ENCODE data around the gene MITF. TPM values are rescaled to one million over a fixed set of nuclear protein-coding genes. Genes with fewer than 3 reads are reported as not detected.

Gene MITF
- polyA plus RNA-seq, 1 donor from 2014 or later = not detected

- TF ChIP-seq TAF1 (IDR thresholded peaks at IDR 0.05; ENCODE audit: low read depth) (no peak), MXI1 (conservative IDR thresholded peaks at IDR 0.05; ENCODE audit: poor library complexity, severe bottlenecking) (no peak), POLR2AphosphoS5 (IDR thresholded peaks at IDR 0.05) (no peak)
Observed at GRCh38 chr3:69776289-69776688, 37.0 kb downstream of the MITF start (continued).

GRCh38 chr3:69776920-69777581 lies 37.8 kb downstream of the MITF start:
- H3K4me3 ChIP-seq (ENCODE audit: low read length) = no peak overlapping the region
- H3K36me3 ChIP-seq (ENCODE audit: insufficient read depth, low read length) = no peaks in the 10 kb centered on the region
- no peak overlapping the region for H3K9ac ChIP-seq (ENCODE audit: low read length)
- no peak overlapping the region for H3K27ac ChIP-seq (ENCODE audit: low read length)
- no peaks in the 10 kb centered on the region for H3K79me2 ChIP-seq (replicated peaks; ENCODE audit: insufficient read depth, low read length)
- no peak overlapping the region for H2AFZ ChIP-seq (ENCODE audit: low read depth, low read length)
- no peak for TF ChIP-seq MXI1 (conservative IDR thresholded peaks at IDR 0.05; ENCODE audit: poor library complexity, severe bottlenecking)
- no peak for TF ChIP-seq POLR2AphosphoS5 (IDR thresholded peaks at IDR 0.05)
- TF ChIP-seq EP300 (conservative IDR thresholded peaks at IDR 0.05; ENCODE audit: poor library complexity, severe bottlenecking) = no peak
- TF ChIP-seq RAD21 (conservative IDR thresholded peaks at IDR 0.05) = no peak
- TF ChIP-seq EZH2 (IDR thresholded peaks at IDR 0.05; ENCODE audit: borderline replicate concordance, insufficient read depth, low read length, poor library complexity, severe bottlenecking) = no peak
- TF ChIP-seq, protein P1, sequence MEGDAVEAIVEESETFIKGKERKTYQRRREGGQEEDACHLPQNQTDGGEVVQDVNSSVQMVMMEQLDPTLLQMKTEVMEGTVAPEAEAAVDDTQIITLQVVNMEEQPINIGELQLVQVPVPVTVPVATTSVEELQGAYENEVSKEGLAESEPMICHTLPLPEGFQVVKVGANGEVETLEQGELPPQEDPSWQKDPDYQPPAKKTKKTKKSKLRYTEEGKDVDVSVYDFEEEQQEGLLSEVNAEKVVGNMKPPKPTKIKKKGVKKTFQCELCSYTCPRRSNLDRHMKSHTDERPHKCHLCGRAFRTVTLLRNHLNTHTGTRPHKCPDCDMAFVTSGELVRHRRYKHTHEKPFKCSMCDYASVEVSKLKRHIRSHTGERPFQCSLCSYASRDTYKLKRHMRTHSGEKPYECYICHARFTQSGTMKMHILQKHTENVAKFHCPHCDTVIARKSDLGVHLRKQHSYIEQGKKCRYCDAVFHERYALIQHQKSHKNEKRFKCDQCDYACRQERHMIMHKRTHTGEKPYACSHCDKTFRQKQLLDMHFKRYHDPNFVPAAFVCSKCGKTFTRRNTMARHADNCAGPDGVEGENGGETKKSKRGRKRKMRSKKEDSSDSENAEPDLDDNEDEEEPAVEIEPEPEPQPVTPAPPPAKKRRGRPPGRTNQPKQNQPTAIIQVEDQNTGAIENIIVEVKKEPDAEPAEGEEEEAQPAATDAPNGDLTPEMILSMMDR (IDR thresholded peaks at IDR 0.05; ENCODE audit: poor library complexity, severe bottlenecking) = no peak
- no peak for TF ChIP-seq SMC3 (conservative IDR thresholded peaks at IDR 0.05; ENCODE audit: poor library complexity)
- TF ChIP-seq, protein P2, sequence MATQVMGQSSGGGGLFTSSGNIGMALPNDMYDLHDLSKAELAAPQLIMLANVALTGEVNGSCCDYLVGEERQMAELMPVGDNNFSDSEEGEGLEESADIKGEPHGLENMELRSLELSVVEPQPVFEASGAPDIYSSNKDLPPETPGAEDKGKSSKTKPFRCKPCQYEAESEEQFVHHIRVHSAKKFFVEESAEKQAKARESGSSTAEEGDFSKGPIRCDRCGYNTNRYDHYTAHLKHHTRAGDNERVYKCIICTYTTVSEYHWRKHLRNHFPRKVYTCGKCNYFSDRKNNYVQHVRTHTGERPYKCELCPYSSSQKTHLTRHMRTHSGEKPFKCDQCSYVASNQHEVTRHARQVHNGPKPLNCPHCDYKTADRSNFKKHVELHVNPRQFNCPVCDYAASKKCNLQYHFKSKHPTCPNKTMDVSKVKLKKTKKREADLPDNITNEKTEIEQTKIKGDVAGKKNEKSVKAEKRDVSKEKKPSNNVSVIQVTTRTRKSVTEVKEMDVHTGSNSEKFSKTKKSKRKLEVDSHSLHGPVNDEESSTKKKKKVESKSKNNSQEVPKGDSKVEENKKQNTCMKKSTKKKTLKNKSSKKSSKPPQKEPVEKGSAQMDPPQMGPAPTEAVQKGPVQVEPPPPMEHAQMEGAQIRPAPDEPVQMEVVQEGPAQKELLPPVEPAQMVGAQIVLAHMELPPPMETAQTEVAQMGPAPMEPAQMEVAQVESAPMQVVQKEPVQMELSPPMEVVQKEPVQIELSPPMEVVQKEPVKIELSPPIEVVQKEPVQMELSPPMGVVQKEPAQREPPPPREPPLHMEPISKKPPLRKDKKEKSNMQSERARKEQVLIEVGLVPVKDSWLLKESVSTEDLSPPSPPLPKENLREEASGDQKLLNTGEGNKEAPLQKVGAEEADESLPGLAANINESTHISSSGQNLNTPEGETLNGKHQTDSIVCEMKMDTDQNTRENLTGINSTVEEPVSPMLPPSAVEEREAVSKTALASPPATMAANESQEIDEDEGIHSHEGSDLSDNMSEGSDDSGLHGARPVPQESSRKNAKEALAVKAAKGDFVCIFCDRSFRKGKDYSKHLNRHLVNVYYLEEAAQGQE (IDR thresholded peaks at IDR 0.05; ENCODE audit: borderline replicate concordance) = no peak
- TF ChIP-seq TAF1 (IDR thresholded peaks at IDR 0.05; ENCODE audit: low read depth) = no peak
- H3F3A ChIP-seq (ENCODE audit: insufficient read depth, low read length, poor library complexity, severe bottlenecking) = no peaks in the 10 kb centered on the region
- H3K9me3 ChIP-seq (ENCODE audit: low read length) = no peaks in the 10 kb centered on the region
- H3K9me2 ChIP-seq (ENCODE audit: insufficient read depth, low read length) = no peaks in the 10 kb centered on the region
- no peak overlapping the region for H3K4me2 ChIP-seq (ENCODE audit: low read length)
- no peaks in the 10 kb centered on the region for H4K20me1 ChIP-seq (ENCODE audit: insufficient read depth)
- no peaks in the 10 kb centered on the region for H3K27me3 ChIP-seq (ENCODE audit: insufficient read depth, low read depth, low read length)

- TF ChIP-seq TAF1 (IDR thresholded peaks at IDR 0.05; ENCODE audit: low read depth) (no peak), POLR2AphosphoS5 (IDR thresholded peaks at IDR 0.05) (no peak), EP300 (conservative IDR thresholded peaks at IDR 0.05; ENCODE audit: poor library complexity, severe bottlenecking) (no peak), MXI1 (conservative IDR thresholded peaks at IDR 0.05; ENCODE audit: poor library complexity, severe bottlenecking) (no peak), SMC3 (conservative IDR thresholded peaks at IDR 0.05; ENCODE audit: poor library complexity) (no peak), EZH2 (IDR thresholded peaks at IDR 0.05; ENCODE audit: borderline replicate concordance, insufficient read depth, low read length, poor library complexity, severe bottlenecking) (no peak), RAD21 (conservative IDR thresholded peaks at IDR 0.05) (no peak)
- TF ChIP-seq, protein P2 (IDR thresholded peaks at IDR 0.05; ENCODE audit: borderline replicate concordance) = no peak
- TF ChIP-seq, protein P1 (IDR thresholded peaks at IDR 0.05; ENCODE audit: poor library complexity, severe bottlenecking) = no peak
- Histone ChIP-seq H3F3A (ENCODE audit: insufficient read depth, low read length, poor library complexity, severe bottlenecking) (no peaks in the 10 kb centered on the region), H3K9ac (ENCODE audit: low read length) (no peak overlapping the region), H3K79me2 (replicated peaks; ENCODE audit: insufficient read depth, low read length) (no peaks in the 10 kb centered on the region), H3K27me3 (ENCODE audit: insufficient read depth, low read depth, low read length) (no peaks in the 10 kb centered on the region), H3K27ac (ENCODE audit: low read length) (no peak overlapping the region), H2AFZ (ENCODE audit: low read depth, low read length) (no peak overlapping the region), H3K9me2 (ENCODE audit: insufficient read depth, low read length) (no peaks in the 10 kb centered on the region), H3K36me3 (ENCODE audit: insufficient read depth, low read length) (no peaks in the 10 kb centered on the region), H3K4me2 (ENCODE audit: low read length) (no peak overlapping the region), H4K20me1 (ENCODE audit: insufficient read depth) (no peaks in the 10 kb centered on the region), H3K9me3 (ENCODE audit: low read length) (no peaks in the 10 kb centered on the region), H3K4me3 (ENCODE audit: low read length) (no peak overlapping the region)
Observed at GRCh38 chr3:69777582-69777967, 38.3 kb downstream of the MITF start.
